Left colon (tissue), 2 donors: Measurements from ENCODE around the gene NLRP3. TPM values are rescaled to one million over a fixed set of nuclear protein-coding genes. Genes with fewer than 3 reads are reported as not detected.
A peak's percentile ranks its signal among the peaks of the same experiment; 100 is the strongest.
"Not testable (repeated sequence)": the region's sequence is repeated elsewhere in the genome, so short reads cannot be mapped to it uniquely, and the experiment has no call there.

ENCODE experiments used
- ATAC-seq: fragments of 200-7000 bp; cut with Tn5 transposase; one replicate; pipeline ENCODE4 v1.9.1; 2020; ENCODE audit warnings: mild to moderate bottlenecking, moderate library complexity
- DNase-seq, 2 donors: peaks; one replicate each; pipeline ENCODE4 v3.0.0-alpha.2; 2020
- intact Hi-C, 2 donors: fragments of 100-400 bp; cut with DNase I in 1 of 2; cut with micrococcal nuclease in 1 of 2; formaldehyde crosslinking; loops; one replicate each; pipeline versions ENCODE4 v1.11.2 to v1.14.0; 2022; cut with DNase I, micrococcal nuclease
- total RNA-seq, 2 donors: library from RNA; stranded (reverse); fragmentation: NEBNext Ultra II Directional; extraction: Animal tissue kit (Norgen Biotek cat#: 25700); gene quantifications; one replicate each; pipeline ENCODE4 v1.2.1, GENCODE V29; 2021
- donor health status: DM: no; HTN: no; CAD: no.
- donor health status: DM: yes; HTN: yes; CAD: no.

The NLRP3 gene
- total RNA-seq, 2 donors from 2014 or later: 0.61 to 2.7 TPM

- intact Hi-C loops: no loop called here
- DNase-seq (no peak), ATAC-seq (no peak)
Observed at GRCh38 chr1:247387096-247387495, 28.9 kb upstream of the NLRP3 start.

- ATAC-seq (no peak), DNase-seq (no peak)
- intact Hi-C loops: no loop called here
Observed at GRCh38 chr1:247387565-247387964, 28.4 kb upstream of the NLRP3 start.

GRCh38 chr1:247390116-247390791, 25.7 kb upstream of the NLRP3 start:
- intact Hi-C loops: loop anchor here in 1 of 2 donors (2.0 kb wide), 1 partner anchor 97 kb away; no protein-coding TSS in a partner anchor
- ATAC-seq: peak; percentile 99

GRCh38 chr1:247390996-247391395, 25.0 kb upstream of the NLRP3 start:
- intact Hi-C loops: loop anchor here in 1 of 2 donors (2.0 kb wide), 1 partner anchor 96 kb away; no protein-coding TSS in a partner anchor
- DNase-seq: no peak
- no peak for ATAC-seq

More at GRCh38 chr1:247390116-247390791, 25.7 kb upstream of the NLRP3 start:
- DNase-seq: peak; percentile 74 to 84

GRCh38 chr1:247392088-247392487, 23.9 kb upstream of the NLRP3 start:
- ATAC-seq (no peak), DNase-seq (no peak)
- intact Hi-C loops: no loop called here

GRCh38 chr1:247395075-247395474, 20.9 kb upstream of the NLRP3 start:
- ATAC-seq, intact Hi-C loops, DNase-seq: not testable (repeated sequence)

GRCh38 chr1:247400685-247401084, 15.3 kb upstream of the NLRP3 start:
- intact Hi-C loops: no loop called here
- ATAC-seq (peak; percentile 41), DNase-seq (no peak)

- peak; percentile 98 for ATAC-seq
- DNase-seq: peak; percentile 40 to 70
- intact Hi-C loops: no loop called here
Observed at GRCh38 chr1:247401310-247402119, 14.5 kb upstream of the NLRP3 start.

- intact Hi-C loops: no loop called here
- ATAC-seq (peak; percentile 38), DNase-seq (peak in 1 of 2 donors; percentile 27)
Observed at GRCh38 chr1:247402120-247402675, 13.8 kb upstream of the NLRP3 start.

GRCh38 chr1:247406014-247406656, 9.8 kb upstream of the NLRP3 start:
- DNase-seq (no peak), ATAC-seq (no peak)
- intact Hi-C loops: no loop called here

GRCh38 chr1:247407180-247407616, 8.8 kb upstream of the NLRP3 start:
- peak; percentile 30 to 42 for DNase-seq
- intact Hi-C loops: no loop called here
- ATAC-seq: no peak

GRCh38 chr1:247408100-247408499, 7.9 kb upstream of the NLRP3 start:
- DNase-seq: no peak
- no peak for ATAC-seq
- intact Hi-C loops: no loop called here

- no peak for DNase-seq
- no peak for ATAC-seq
Observed at GRCh38 chr1:247409869-247410544, 6.0 kb upstream of the NLRP3 start.

GRCh38 chr1:247411621-247412327, 4.2 kb upstream of the NLRP3 start:
- ATAC-seq (no peak), DNase-seq (no peak)
- intact Hi-C loops: no loop called here

More at GRCh38 chr1:247409869-247410544, 6.0 kb upstream of the NLRP3 start:
- intact Hi-C loops: no loop called here

- ATAC-seq: no peak
Observed at GRCh38 chr1:247417831-247418230, 1.9 kb downstream of the NLRP3 start.

GRCh38 chr1:247419336-247419735, 3.4 kb downstream of the NLRP3 start:
- ATAC-seq (no peak), DNase-seq (no peak)
- intact Hi-C loops: no loop called here

More at GRCh38 chr1:247417831-247418230, 1.9 kb downstream of the NLRP3 start:
- no peak for DNase-seq
- intact Hi-C loops: no loop called here

GRCh38 chr1:247421074-247421473, 5.1 kb downstream of the NLRP3 start:
- intact Hi-C loops: no loop called here
- no peak for ATAC-seq

GRCh38 chr1:247429496-247429895, 13.5 kb downstream of the NLRP3 start:
- ATAC-seq (no peak), DNase-seq (no peak)
- intact Hi-C loops: no loop called here

More at GRCh38 chr1:247421074-247421473, 5.1 kb downstream of the NLRP3 start:
- no peak for DNase-seq
